G401 (cell line): ENCODE results near the gene IRAK2. TPM values are rescaled to one million over a fixed set of nuclear protein-coding genes. Genes with fewer than 3 reads are reported as not detected.
"Not testable (repeated sequence)": the region's sequence is repeated elsewhere in the genome, so short reads cannot be mapped to it uniquely, and the experiment has no call there.

Experiments used
- DNase-seq: peaks from one replicate; pipeline ENCODE4 v3.0.0-alpha.2; 2015; ENCODE audit warnings: low spot score
- in situ Hi-C: cut with HindIII; loops from 2 replicates; pipeline ENCODE4 v1.10.0; 2016; ENCODE audit warnings: low sequenced_read_pairs, mixed read lengths
- total RNA-seq: library from RNA; depleted of rRNA; stranded (reverse); fragments of >200 nt; shearing (Covaris generic); gene quantifications from 2 replicates; pipeline ENCODE4 v1.2.3, GENCODE V29; 2014

The IRAK2 gene
- total RNA-seq, 1 experiment from 2014 or later, result 2.5 TPM

DNA sequence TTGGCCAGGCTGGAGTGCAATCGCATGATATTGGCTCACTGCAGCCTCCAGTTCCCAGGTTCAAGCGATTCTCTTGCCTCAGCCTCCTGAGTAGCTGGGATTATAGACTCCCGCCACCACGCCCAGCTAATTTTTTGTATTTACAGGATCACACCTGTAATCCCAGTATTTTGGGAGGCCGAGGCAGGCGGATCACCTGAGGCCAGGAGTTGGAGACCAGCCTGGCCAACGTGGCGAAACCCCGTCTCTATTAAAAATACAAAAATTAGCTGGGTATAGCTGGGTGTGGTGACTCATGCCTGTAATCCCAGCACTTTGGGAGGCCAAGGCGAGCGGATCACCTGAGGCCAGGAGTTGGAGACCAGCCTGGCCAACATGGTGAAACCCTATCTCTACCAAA, 107.8 kb downstream of the IRAK2 start:
- in situ Hi-C loops, DNase-seq: not testable (repeated sequence)

DNA sequence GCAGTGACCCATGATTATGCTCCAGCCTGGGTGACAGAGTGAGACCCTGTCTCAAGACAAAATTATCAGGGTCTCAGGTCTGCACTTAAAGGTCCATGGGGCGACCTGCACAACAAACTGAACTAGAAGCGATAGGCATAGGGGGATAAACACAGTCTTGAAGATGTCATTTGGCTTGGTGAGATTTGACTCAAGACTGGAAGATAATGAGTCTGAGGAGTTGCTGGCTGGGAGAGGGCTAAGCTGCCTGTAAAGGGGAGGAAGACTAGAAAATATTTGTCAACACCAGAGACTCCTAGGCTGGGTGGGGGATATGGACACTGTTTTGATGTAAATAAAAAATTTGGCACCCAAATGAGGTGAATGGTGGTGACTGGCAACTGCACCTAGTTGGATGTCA, 108.3 kb downstream of the IRAK2 start:
- DNase-seq, result no peak
- in situ Hi-C loops, result no loop called here

DNA sequence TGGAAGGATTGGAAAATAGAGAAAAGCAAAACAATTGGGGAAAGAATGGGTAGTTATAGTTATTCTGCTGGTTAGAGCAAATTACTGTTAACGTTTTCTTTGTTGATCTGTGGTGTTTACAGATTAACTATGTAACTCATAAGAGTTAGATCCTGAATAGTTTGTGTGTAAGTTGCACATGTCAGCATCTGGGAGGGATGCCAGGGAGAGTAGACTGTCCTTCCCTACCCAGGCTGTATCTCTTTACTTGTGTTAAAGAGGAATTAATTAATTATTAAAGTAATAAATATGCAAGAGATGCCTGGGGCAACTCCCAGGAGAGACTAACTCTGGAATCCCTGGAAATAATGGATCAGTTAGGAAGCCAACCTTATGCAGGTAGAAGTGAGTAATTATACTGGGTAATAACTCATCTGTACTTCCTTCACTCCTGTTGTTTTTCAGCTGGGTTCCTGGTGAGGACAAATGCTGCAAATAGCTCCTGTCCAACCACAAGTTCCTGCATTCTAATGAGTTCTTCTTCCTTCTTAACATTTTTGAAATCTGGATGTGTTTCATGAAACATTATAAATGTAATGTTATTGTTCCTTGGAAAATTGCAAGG, 109.1 kb downstream of the IRAK2 start:
- no peak for DNase-seq
- in situ Hi-C loops, result no loop called here

DNA sequence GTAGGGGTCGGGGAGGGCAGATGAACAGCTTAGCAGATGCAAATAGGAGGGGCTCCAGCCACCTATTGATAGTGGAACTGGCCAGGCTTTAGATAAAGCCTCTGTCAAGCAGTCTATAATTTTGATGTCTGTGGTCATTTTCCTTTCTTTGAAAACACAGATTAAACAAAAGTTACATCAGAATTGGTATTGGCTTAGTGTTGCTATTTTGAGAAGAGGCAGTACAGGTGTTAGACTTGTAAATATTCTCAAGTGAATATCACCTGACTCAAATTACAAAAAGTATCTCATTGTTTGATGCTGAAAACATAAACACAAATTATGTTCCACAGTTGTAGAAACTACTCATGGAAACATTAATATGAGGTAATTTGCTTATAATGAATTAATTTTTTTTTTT, 109.9 kb downstream of the IRAK2 start:
- in situ Hi-C loops, result no loop called here
- DNase-seq, result no peak

DNA sequence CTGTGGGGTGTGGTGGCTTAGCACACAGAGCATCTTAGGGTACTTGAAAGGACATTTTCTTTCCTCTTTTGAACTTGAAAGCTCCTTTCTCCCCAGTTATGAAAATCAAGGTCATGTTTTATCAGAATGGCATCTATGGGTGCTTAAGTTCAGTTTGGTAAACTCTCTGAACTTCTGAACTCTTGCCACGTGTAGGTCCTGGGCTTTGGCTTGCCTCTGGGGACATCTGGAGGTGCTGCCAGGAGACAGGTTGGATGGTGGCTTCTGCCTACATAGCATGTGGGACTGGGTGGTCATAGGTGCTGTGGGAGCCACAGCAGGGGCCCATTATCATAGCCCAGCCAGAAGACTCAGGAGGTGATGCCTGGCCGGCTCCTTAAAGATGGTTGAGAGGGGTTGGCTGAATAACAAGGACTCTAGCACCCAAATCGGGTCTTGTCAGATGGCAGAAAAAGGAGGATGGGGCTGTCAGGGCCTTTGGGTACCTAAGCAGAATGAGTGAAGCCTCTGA, 112.5 kb downstream of the IRAK2 start:
- no peak for DNase-seq
- in situ Hi-C loops, result no loop called here

DNA sequence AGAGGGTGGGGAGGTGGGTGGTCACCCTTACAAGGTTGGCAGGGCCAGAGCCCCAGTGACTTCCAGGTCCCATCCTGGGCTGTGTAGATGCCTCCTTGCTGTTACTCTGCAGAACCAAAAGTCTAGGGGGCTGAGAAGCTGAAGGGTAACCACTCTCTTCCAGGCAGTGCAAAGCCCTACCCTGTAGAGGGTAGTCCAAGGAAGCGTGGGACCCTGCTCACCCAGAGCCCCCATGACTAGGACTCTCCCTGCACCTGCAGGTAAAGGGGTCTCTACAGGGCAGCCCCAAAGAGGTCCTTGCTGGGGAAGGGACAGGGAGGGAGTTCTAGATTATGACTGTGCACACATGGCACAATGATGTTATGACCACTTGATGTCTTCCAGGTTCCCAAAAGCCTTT, 113.8 kb downstream of the IRAK2 start:
- no peak for DNase-seq
- in situ Hi-C loops, result no loop called here

DNA sequence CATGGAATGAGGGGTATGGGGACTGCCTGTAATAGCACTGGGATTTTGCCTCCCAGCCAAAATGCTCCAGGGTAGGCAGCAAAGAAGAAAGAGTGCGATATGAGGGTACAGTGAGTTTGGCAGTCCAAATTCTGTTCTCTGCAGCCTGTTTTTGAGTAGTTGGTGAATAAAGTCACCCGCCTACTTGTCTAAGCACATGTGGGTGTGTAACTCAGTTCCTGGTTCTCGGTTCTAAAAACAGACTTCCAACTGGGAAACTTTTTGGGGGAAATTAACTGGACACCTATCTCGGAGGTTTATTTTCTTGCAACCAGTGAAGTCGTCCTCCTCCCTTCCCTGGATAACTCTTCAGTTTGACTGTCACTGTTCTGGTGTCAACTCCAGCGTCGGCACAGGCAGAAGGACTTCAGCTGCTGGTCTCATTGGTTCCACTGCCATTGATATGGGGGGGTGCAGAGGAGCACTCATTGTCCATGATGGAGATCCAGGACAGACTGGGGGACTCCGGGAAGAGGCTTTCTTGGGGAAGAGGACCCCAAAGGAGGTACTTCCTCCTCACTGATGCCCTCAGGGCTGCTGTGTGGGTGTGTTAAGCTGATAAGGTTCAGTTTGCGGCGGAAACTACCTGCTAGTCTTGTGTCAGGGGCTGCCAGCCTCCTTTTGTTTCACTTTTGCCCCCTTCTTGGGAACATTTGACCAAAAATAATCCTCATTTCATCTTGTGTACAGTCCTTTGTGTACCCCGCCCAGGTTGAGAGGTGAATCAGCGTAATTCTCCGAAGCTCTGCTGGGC, 114.9 kb downstream of the IRAK2 start:
- in situ Hi-C loops, result no loop called here

DNA sequence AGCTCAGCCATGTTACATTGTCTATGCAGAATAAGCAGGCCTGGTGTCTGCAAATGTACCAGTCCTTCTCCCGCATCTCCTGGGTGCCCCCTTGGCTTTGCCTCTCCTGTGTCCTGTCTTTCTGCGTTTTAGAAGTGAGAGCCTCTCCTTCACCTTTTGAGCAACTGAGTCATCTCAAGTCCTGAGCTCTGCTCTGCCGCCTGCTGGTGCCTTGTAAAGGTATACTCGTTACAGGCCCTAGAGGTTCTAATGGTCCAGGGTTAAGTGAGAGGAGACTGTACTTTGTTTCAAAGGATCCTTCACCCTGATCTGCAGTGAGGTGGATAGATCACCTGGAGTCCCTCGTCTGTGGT, 115.4 kb downstream of the IRAK2 start:
- DNase-seq, result no peak
- in situ Hi-C loops, result no loop called here

More for the DNA sequence above, 114.9 kb downstream of the IRAK2 start:
- DNase-seq, result no peak

DNA sequence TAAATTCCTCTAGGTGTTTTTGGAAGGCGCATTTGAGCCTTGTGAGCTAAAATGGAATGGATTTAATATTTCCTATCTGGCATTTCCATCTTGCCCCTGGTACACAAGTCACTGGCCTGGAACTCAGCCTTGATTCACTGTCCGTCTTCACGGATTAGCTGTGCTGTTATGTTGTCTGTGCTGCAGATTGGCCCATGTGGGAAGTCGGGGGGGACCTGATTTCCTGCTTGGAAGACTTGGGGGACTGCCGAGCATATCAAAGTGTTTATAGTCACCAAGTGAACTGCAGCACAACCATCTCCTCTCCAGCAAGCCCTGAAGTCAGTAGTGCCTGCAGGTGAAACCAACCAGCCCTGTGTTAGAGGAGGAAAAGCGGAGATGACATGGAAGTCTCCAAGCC, 115.9 kb downstream of the IRAK2 start:
- no peak for DNase-seq
- in situ Hi-C loops, result no loop called here

DNA sequence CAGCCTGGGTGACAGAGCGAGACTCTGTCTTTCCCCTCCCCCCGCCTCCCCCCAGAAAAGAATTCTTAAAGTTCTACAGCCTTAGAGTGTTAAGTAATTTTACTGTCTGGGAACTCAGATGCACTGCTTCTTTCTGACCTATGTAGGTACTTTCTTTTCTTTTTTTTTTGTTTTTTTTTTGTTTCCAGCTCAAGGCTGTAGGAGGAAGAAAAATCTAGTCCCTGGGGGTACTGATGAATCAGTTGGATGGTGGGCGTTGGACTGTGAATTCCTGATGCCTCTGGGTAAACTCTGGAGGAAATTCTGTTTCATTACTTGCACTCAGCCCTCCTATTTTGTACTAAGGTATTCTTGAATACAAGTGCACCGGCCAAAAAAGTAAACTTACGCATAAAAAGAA, 117.2 kb downstream of the IRAK2 start:
- in situ Hi-C loops, result no loop called here
- DNase-seq, result no peak

DNA sequence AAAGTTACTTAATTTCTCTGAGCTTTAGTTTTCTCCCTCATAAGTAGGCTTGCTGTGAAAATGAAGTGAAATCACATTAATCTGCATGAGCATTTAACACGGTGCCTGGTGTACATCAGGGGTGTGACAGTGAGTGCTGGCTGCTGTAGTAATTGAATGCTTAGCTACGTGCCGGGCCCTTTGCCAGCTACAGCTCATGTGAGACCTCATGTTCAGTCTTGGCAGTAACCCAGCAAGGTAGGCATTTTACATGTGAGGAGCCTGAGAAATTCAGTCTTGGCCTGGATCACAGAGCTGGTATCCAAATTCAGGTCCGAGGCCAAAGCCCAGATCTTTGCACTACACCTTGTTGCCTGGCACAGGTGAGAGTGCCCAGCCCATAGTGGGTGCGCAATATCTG, 118.9 kb downstream of the IRAK2 start:
- in situ Hi-C loops, result no loop called here
- DNase-seq, result peak; percentile 38

DNA sequence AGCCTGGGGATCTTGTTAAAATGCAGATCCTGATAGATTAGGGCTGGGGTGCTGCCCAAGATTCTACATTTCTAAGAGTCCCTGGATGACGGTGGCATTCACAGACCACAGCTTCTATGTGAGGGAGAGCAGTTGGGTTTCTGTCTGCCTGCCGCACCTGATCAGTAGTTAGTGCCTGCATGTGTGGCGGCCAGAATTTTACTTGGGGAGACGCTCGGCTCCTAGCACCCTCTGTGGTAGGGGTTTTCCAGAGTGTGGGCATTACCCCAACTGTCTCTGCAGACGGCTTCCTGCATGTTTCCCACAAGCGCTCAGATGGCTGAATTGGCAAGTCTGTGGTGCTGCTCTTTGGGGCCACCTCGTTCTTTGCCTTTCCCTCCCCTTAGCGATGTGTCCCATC, 119.8 kb downstream of the IRAK2 start:
- in situ Hi-C loops, result no loop called here
- no peak for DNase-seq

DNA sequence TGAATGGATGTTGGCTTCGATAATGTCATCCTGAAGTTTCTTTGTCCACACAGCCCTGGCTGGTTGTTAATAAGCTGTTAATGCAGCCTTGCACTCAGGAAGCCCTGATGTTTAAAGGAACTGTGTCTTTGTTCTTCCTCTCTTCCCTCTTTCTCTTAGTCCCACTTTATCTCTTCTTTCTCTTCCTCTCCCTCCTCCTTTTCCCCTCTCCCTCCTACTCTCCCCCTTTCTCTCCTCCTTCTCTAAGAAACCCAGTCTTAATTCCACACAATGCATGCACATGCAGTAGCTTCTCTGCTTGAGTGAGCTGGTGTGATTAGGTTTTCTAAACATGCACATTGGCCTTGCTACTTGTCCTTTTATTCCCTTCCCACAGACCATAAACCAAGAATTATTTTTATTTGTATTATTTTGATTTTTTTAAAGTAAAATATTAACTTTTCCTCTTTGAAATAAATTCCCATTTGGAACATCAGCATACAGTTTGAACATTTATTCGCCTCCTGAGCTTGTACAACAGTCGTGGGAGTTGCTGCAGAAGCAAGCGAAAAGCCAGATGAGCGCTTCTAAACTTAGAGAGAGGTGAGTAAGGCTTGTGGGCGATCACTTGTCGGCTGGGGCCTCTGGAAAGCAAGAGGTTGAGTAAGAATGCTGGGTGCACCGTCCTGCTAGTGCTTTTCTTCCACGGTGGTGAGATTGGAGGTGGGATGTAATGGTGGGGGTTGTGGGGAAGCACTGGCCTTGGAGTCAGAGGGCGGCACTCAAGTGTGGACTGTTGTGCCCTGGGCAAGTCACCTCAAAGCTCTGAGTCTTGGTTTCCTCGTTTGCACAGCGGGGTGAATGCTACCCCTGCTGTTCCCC, 120.8 kb downstream of the IRAK2 start:
- no peak for DNase-seq
- in situ Hi-C loops, result no loop called here

DNA sequence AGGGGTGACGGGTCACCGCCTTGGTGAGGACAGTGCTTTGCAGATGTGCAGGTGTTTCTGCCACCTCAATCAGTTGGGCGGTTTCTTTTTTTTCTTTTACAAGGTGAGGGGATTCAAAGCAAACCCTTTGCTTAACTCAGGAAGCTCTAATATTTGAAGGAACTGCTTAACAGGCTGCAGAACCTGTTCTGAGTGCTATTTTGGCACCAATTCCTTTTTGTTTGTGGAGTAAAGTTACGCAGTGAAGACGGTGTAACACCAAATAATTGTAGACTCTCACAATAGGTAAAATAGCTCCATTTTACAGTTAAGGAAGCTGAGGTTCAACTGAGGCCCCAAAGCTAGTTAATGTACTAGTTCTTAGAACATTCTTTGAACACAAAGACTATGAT, 121.4 kb downstream of the IRAK2 start:
- no peak for DNase-seq
- in situ Hi-C loops, result no loop called here

DNA sequence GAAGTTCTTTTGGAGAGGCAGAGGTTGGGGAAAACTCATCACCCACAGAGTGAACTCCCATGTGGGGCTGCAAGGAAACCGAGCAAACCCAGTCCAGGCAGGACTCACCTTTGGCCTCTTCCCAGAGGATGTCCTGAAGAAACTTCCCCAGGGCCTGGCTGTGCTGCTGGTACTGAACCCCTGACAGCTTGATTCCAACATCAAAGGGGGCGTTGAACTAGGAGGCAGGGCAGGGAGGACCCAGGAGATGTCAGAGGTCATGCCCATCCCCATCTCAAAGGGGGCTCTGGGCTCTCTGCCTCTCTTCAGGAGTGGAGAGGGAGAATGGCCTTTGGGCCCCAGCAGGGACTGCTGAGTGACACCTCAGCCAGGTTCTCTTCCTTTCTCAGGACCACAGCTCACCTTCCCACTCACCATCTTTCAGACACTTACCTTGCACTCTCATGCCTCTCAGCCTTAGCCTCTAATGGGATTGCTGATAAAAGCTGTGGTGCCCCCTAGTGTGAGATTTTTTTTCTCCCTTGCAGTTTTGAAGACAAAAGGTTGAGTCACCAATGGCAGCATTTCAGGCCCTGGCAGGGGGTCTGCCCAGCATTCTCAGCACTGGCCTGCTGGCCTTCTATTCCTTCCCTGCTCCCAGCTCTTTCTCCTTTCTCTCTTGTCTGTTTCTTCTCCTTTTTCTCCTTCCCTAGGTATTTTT, 122.0 kb downstream of the IRAK2 start:
- peak; percentile 93 for DNase-seq
- in situ Hi-C loops, result no loop called here

DNA sequence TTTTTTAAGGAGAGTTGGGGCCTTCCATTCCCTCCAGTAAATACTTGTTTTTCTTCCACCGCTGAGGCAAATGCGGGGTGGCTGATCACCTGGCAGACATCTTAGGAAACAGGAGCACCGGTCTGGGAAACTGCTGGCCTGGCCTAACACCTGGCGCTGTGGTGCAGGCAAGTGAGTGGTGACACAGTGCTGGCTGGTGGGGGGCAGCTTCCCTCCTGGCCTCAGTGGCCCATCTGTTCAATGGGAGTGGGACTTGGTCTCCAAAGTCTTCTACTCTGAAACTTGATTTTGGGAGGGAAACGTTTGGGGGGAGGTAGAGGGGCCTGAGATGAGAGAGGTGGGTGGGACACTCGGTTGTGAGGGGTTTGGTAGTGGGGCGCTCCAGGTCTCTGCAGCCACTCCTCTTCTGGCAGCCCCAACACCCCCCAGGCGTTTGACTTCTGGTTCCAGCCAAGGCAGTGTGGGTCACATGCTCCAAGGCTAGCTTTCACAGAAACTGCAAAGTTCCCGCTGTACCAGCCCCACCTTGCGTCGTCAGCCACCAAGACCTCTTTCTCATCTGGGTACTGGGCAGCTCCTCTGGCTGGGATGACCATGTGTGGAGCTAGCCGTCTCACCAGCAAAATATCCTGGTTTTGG, 123.3 kb downstream of the IRAK2 start:
- in situ Hi-C loops, result no loop called here
- DNase-seq, result no peak

DNA sequence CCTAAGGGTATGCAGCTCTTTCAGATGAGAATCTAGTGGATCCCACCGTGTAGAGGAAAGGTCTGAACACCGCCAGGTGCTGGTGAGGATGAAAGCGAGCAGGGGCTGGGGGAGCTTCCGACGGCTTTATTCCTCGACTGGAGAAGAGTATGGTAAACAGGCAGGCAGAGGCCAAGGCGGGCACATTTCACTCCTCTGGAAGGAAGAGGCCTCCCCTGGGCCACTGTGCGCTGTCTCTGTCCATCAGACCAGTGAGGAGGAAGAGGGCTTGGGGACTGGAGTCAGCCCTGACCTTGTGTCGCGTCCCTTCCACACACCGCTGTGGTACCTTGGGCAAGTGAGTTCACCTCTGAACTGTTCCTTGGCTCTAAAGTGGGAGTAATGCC, 123.8 kb downstream of the IRAK2 start:
- DNase-seq, result no peak
- in situ Hi-C loops, result no loop called here

DNA sequence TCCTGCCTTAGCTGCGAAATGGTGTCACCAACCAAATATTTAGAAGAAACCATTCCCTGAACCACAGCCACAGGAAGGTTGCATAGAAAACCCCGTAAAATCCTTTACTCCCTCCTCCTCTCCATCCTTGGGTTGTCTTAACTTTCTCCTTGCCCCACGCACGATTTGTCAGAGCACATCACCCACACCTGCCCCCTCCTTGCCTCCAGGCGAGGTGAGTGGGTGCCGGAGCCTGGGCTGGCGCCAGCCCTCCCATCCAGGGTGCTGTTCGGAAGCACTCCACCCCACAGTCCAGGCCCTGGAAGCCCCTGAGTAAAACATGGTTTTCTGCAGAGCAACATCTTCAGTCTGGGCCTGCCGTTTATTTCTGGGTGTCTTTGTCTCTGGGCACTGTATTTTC, 124.4 kb downstream of the IRAK2 start:
- in situ Hi-C loops, result no loop called here
- DNase-seq, result no peak

DNA sequence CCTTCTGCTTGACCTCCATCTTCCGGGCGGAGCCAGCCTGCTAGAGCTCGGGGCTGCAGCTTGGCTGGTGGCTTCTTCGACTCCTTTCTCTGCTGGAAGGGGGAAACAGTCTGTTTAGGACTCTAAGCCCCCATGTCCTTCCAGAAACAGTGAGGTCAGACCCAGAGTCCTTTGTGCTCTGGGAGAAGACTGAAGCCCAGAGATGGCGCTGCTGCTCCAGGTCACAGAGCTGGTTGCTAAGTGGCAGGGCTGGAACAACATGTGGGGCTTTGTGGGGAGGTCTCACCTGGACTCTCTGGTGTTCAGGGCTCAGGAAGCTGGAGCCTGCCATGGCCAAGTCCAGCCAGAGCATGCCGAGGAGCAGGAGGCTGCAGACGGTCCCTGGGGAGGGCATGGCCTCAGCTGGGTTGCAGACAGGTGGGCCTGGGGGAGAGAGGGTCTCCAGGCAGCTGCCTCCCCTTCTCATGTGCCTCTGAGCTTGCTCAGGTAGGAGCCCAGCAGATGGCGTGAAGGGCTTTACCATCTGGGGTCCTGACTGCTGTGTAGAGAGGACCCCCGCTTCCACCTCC, 125.2 kb downstream of the IRAK2 start:
- in situ Hi-C loops, result no loop called here

More for the DNA sequence above, 125.2 kb downstream of the IRAK2 start:
- DNase-seq, result no peak
